Measurements from ENCODE around the gene TM4SF5.
A peak's percentile ranks its signal among the peaks of the same experiment; 100 is the strongest.

TM4SF5 gene

GRCh38 chr17:4808378-4808767 lies 36.7 kb downstream of the TM4SF5 start:
- H3K4me3 ChIP-seq (ENCODE audit: low read depth, low read length) = no peak overlapping the region
- in situ Hi-C loops (cut with HindIII; ENCODE audit: low sequenced_read_pairs) = no loop called here
- no peak for TF ChIP-seq CTCF (IDR thresholded peaks at IDR 0.05; ENCODE audit: low read depth, low read length)

GRCh38 chr17:4810696-4811290 lies 39.1 kb downstream of the TM4SF5 start:
- in situ Hi-C loops (cut with HindIII; ENCODE audit: low sequenced_read_pairs) = no loop called here
- H3K4me3 ChIP-seq (ENCODE audit: low read depth, low read length) = no peak overlapping the region
- TF ChIP-seq CTCF (IDR thresholded peaks at IDR 0.05; ENCODE audit: low read depth, low read length) = no peak
- no peak for DNase-seq (ENCODE audit: low read depth, low spot score)

More at GRCh38 chr17:4808378-4808767, 36.7 kb downstream of the TM4SF5 start:
- no peak for DNase-seq (ENCODE audit: low read depth, low spot score)

GRCh38 chr17:4811471-4811870 lies 39.8 kb downstream of the TM4SF5 start:
- no peak overlapping the region for H3K4me3 ChIP-seq (ENCODE audit: low read depth, low read length)
- DNase-seq (ENCODE audit: low read depth, low spot score) = no peak
- no peak for TF ChIP-seq CTCF (IDR thresholded peaks at IDR 0.05; ENCODE audit: low read depth, low read length)
- in situ Hi-C loops (cut with HindIII; ENCODE audit: low sequenced_read_pairs) = no loop called here

GRCh38 chr17:4812690-4813089 lies 41.0 kb downstream of the TM4SF5 start:
- DNase-seq (ENCODE audit: low read depth, low spot score) = no peak
- in situ Hi-C loops (cut with HindIII; ENCODE audit: low sequenced_read_pairs) = no loop called here
- TF ChIP-seq CTCF (IDR thresholded peaks at IDR 0.05; ENCODE audit: low read depth, low read length) = no peak
- no peak overlapping the region for H3K4me3 ChIP-seq (ENCODE audit: low read depth, low read length)

- no peak for DNase-seq (ENCODE audit: low read depth, low spot score)
- no peak overlapping the region for H3K4me3 ChIP-seq (ENCODE audit: low read depth, low read length)
- in situ Hi-C loops (cut with HindIII; ENCODE audit: low sequenced_read_pairs) = no loop called here
- TF ChIP-seq CTCF (IDR thresholded peaks at IDR 0.05; ENCODE audit: low read depth, low read length) = peak; percentile 50
Measured at GRCh38 chr17:4815043-4815675, 43.5 kb downstream of the TM4SF5 start.

GRCh38 chr17:4816826-4817225 lies 45.1 kb downstream of the TM4SF5 start:
- in situ Hi-C loops (cut with HindIII; ENCODE audit: low sequenced_read_pairs) = no loop called here
- TF ChIP-seq CTCF (IDR thresholded peaks at IDR 0.05; ENCODE audit: low read depth, low read length) = no peak
- H3K4me3 ChIP-seq (ENCODE audit: low read depth, low read length) = no peak overlapping the region
- no peak for DNase-seq (ENCODE audit: low read depth, low spot score)

Measured in astrocyte of the spinal cord (primary cell).